Ammon's horn (tissue), 1 donor: Measurements from ENCODE around the gene ANAPC13.

Source experiments
- DNase-seq: peaks from one replicate; pipeline ENCODE4 v3.0.0-alpha.2; 2016; ENCODE audit warnings: low spot score

Gene ANAPC13

DNA sequence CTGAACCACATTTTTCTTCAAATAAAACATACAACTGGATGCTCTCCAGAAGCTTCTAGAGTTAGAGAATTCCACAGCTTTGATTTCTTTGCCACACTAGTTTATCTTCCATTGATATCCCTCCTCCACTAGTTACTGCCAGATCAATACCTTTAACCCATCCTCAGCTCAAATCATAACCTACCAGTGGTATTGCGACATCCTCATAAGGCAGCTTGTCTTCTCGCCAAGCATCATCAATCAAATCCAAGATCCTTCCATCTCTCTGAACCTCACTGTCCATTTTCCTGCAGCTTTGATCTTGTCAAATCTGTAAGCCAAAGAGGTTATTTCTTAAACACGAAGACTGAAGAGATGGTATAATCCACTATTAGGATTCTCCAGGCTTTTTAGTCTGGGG lies 3.2 kb downstream of the ANAPC13 start:
- no peak for DNase-seq

DNA sequence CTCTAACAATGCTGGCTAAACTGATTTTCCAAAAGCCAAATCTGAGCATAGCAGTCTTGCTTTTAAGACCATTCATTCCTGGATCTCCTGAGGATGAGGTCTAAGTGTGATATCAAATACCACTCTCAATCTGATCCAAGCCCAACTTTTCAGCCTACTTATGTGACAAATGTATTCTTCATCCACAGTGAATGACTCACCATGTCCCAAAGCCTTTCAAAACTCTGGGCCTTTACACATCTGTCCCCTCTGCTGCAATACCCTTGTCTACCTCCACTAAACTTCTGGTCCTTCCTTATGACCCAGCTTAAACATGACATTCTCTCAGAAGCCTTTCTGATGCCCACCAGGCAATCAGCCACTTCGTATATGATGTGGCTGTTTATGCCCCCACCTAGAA lies 4.6 kb downstream of the ANAPC13 start:
- DNase-seq: no peak

DNA sequence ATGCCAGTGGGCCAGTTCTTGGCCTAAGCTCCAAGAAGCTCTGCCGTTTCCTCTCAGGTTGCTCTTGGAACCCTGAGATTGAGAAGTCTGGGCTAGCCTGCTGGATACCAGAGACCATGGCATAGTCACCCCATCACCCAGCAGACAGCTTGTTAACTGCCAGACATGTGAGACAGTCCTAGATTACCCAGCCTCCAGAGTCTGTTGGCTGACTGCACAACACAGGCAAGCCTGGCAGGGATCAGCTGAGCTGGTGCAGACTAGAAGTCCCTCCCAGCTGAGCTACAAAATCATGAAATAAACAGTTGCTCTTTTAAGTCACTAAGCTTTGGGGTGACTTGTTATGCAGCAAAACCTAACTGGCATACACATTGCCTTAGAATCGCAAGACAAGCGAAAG lies 5.2 kb downstream of the ANAPC13 start:
- no peak for DNase-seq

- DNase-seq: no peak
Measured at GRCh38 chr3:134477938-134478337, 7.8 kb downstream of the ANAPC13 start.

- DNase-seq: no peak
Measured at GRCh38 chr3:134477002-134477401, 8.8 kb downstream of the ANAPC13 start.

DNA sequence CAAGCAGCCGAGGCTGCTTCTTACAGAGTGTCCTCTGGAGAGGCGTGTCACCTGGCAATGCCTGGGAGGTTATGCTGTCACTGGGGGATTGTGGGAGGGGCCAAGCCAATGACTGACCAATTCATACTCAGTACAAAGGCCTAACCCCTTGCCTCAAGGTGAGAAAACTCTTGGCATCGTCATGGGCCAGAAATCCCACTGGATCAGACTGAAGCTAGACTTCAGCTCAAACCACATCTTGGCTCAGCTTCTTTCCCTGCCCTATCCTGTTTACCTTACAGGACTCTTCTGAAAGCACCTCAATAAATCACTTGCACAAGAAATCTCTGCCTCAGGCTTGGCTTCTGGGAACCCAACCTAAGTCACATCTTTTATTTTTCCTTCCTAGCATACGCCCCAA lies 9.5 kb downstream of the ANAPC13 start:
- no peak for DNase-seq

- no peak for DNase-seq
Measured at GRCh38 chr3:134474956-134475355, 10.8 kb downstream of the ANAPC13 start.

GRCh38 chr3:134473868-134474546 lies 11.8 kb downstream of the ANAPC13 start:
- peak; percentile 76 for DNase-seq

- no peak for DNase-seq
Measured at GRCh38 chr3:134472831-134473230, 13.0 kb downstream of the ANAPC13 start.

- no peak for DNase-seq
Measured at GRCh38 chr3:134471521-134472193, 14.1 kb downstream of the ANAPC13 start.

DNA sequence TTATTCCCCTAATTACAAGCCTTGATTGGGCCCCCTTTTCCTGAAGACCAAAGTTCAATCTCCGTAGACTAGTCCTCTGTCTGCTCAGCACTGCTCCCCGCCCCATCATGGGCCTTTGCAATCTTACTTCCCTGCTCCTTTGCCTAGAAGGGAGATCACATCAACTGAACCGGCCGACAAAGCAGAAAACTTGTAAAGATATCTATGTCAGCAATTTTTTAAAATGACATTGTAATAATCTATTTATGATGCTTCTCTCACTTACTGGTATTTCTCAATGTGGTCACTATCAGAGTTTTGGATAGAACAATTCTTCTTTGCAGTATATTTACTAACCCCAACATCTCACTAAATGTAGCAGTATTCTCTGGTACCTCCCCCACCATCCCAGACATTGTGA lies 17.3 kb downstream of the ANAPC13 start:
- no peak for DNase-seq

DNA sequence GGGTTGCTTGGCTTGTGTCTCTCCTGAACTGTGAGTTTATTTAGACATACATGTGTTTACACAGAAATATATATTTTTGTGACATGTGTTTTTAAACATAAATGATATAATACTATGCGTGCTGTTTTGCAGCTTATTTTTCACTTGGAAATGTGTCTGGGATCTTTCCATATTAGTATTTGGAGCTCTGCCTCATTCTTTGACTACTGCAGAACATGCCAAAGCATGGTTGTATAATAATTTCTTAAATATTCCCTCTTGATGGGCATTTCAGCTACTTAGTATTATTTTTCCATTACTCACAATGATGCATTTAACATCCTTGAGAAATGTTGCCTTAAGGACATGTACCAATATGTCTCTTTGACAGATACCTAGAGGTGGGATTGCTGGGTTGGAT lies 19.5 kb downstream of the ANAPC13 start:
- no peak for DNase-seq

GRCh38 chr3:134464689-134465365 lies 21.0 kb downstream of the ANAPC13 start:
- no peak for DNase-seq

GRCh38 chr3:134464064-134464688 lies 21.6 kb downstream of the ANAPC13 start:
- DNase-seq: peak; percentile 46

- DNase-seq: no peak
Measured at GRCh38 chr3:134463676-134464063, 22.1 kb downstream of the ANAPC13 start.

GRCh38 chr3:134462331-134462941 lies 23.3 kb downstream of the ANAPC13 start:
- DNase-seq: no peak

GRCh38 chr3:134460965-134461364 lies 24.8 kb downstream of the ANAPC13 start:
- DNase-seq: no peak

GRCh38 chr3:134459562-134459961 lies 26.2 kb downstream of the ANAPC13 start:
- DNase-seq: no peak

GRCh38 chr3:134458406-134458945 lies 27.3 kb downstream of the ANAPC13 start:
- DNase-seq: no peak

DNA sequence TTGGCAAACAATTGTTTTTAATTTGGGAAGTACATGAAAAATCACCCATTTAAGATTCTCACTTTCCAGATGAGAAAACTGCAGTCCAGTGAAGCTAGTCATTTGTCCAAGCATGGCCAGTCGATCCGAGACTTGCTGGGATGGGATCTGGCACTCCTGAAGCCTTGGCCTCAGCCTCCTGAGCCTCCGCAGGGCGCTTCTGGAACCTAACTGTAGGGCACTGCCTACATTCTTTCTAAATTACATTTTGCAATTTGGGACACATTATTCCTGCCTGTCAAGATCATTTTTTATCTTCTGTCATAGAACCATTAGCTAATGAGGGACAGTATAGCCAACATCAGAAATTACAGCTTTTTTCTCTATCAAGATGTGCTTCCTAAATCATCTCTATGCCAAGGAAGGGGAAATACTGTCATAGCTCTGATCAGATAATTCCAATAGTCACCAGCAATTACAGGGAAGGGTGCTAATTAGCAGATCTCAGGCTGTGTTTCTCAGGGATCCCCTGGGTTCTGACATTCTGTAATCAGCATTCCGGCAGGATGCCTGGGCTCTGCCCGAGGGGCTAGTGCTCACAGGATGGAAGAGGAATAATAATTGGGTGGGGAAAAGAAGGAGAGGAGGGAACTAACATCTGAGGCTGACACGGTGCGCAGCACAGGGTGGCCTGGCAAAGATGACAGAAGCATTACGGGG lies 28.3 kb downstream of the ANAPC13 start:
- no peak for DNase-seq

- no peak for DNase-seq
Measured at GRCh38 chr3:134453631-134454030, 32.2 kb downstream of the ANAPC13 start.

DNA sequence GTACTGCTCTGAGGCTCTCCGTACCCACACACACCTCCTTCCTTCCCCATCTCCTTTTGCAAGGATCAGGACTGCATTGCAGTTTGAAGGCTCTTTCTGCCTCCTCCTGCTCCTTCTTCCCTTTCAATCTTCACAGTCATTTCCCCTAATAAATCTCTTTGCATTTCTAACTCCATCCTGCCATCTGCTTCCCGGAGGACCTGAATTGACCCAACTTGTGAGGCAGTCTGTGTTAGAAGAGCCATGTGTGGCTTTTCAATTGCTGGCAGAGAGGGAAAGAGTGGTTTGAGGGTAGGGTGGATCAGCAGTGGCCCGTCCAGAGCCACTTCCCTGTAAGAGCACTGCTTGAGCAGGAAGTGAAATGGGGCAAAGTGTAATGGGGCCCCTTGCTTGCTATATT lies 35.8 kb downstream of the ANAPC13 start:
- DNase-seq: no peak
